ENCODE data around the gene SLC43A3. TPM values are rescaled to one million over a fixed set of nuclear protein-coding genes. Genes with fewer than 3 reads are reported as not detected.

Gene SLC43A3
- total RNA-seq, 1 experiment from 2014 or later, result 8.6 TPM

DNA sequence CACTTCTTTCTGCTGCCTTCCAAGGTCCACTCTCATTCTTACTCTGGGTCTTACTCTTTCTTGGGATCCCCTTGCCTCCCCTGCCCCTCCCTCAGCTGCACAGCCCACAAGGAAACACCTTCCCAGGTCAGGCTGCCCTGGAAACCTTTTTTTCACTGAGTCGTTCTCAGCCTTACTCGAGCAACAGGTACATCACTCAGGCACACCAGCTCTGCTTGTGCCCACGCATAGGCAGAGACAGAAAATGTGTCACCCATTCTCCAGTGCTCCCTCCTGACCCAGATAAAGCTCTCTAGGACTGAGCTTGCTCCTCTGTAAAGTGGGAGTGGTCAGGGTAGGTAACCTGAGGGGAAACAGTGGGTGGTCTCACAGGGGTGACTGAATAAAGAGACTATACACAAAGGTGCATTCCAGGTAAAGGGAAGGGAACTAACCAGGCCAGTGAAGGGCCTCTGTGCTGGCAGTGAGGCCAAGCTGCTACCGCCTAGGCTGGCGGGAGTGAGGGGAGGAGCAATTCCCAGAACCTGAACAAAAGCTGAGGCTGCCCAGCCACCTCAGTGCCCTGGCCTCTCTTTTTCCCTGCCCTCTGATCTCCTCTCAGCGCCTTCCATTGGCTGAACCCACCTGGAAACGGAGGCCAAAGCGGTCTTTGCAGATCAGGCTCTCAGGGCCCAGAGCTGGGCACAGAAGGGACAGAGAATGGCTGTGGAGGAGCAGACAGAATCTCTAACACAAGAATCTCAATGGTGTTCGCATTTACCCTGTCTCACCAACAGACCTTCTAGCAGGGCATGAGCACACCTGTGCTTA, 61.9 kb downstream of the SLC43A3 start:
- in situ Hi-C loops (cut with HindIII; ENCODE audit: low pct_unique_long_range_greater_than_20kb, low sequenced_read_pairs), result no loop called here
- intact Hi-C loops (cut with micrococcal nuclease; ENCODE audit: unreplicated experiment), result no loop called here
- Histone ChIP-seq H3K9me3 (ENCODE audit: control insufficient read depth, insufficient read depth, low read depth, low read length) (no peaks in the 10 kb centered on the region), H3K27ac (ENCODE audit: low read length) (no peak overlapping the region), H3K36me3 (ENCODE audit: control insufficient read depth, insufficient read depth, low read length) (no peaks in the 10 kb centered on the region), H3K27me3 (ENCODE audit: control insufficient read depth, insufficient read depth, low read length) (no peaks in the 10 kb centered on the region; the same call in 1 of the 2 replicates), H3K4me3 (ENCODE audit: low read depth in 2 of 2, low read length in 2 of 2) (no peak overlapping the region), H3K4me1 (ENCODE audit: control insufficient read depth, insufficient read depth, low read length) (0 out of 2 replicates have a peak, but pooled peaks cover under 1% of the 10 kb centered on the region)
- no peak for ATAC-seq
- ChIA-PET CTCF (interaction anchor here (0.6 kb wide), 1 partner anchor 59 kb away, joined by 7 read pairs; no protein-coding TSS in a partner anchor), POLR2A (no interaction called here)
- no peak for DNase-seq (ENCODE audit: low read depth, low spot score)
- TF ChIP-seq, protein P1, sequence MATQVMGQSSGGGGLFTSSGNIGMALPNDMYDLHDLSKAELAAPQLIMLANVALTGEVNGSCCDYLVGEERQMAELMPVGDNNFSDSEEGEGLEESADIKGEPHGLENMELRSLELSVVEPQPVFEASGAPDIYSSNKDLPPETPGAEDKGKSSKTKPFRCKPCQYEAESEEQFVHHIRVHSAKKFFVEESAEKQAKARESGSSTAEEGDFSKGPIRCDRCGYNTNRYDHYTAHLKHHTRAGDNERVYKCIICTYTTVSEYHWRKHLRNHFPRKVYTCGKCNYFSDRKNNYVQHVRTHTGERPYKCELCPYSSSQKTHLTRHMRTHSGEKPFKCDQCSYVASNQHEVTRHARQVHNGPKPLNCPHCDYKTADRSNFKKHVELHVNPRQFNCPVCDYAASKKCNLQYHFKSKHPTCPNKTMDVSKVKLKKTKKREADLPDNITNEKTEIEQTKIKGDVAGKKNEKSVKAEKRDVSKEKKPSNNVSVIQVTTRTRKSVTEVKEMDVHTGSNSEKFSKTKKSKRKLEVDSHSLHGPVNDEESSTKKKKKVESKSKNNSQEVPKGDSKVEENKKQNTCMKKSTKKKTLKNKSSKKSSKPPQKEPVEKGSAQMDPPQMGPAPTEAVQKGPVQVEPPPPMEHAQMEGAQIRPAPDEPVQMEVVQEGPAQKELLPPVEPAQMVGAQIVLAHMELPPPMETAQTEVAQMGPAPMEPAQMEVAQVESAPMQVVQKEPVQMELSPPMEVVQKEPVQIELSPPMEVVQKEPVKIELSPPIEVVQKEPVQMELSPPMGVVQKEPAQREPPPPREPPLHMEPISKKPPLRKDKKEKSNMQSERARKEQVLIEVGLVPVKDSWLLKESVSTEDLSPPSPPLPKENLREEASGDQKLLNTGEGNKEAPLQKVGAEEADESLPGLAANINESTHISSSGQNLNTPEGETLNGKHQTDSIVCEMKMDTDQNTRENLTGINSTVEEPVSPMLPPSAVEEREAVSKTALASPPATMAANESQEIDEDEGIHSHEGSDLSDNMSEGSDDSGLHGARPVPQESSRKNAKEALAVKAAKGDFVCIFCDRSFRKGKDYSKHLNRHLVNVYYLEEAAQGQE (IDR thresholded peaks at IDR 0.05; ENCODE audit: insufficient read depth in 1 of 2, low read depth in 2 of 2, low read length in 1 of 2), result no peak
- TF ChIP-seq POLR2AphosphoS5 (IDR thresholded peaks at IDR 0.05; ENCODE audit: low read depth, low read length) (no peak), TCF7L2 (IDR thresholded peaks at IDR 0.05; ENCODE audit: low read depth, low read length) (no peak), SIN3A (IDR thresholded peaks at IDR 0.05; ENCODE audit: borderline replicate concordance, insufficient read depth, low read depth, low read length) (no peak)
- TF ChIP-seq, protein P2, sequence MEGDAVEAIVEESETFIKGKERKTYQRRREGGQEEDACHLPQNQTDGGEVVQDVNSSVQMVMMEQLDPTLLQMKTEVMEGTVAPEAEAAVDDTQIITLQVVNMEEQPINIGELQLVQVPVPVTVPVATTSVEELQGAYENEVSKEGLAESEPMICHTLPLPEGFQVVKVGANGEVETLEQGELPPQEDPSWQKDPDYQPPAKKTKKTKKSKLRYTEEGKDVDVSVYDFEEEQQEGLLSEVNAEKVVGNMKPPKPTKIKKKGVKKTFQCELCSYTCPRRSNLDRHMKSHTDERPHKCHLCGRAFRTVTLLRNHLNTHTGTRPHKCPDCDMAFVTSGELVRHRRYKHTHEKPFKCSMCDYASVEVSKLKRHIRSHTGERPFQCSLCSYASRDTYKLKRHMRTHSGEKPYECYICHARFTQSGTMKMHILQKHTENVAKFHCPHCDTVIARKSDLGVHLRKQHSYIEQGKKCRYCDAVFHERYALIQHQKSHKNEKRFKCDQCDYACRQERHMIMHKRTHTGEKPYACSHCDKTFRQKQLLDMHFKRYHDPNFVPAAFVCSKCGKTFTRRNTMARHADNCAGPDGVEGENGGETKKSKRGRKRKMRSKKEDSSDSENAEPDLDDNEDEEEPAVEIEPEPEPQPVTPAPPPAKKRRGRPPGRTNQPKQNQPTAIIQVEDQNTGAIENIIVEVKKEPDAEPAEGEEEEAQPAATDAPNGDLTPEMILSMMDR (IDR thresholded peaks at IDR 0.05), result no peak
- BruUV-seq (replicated peaks), result no TSS peak

DNA sequence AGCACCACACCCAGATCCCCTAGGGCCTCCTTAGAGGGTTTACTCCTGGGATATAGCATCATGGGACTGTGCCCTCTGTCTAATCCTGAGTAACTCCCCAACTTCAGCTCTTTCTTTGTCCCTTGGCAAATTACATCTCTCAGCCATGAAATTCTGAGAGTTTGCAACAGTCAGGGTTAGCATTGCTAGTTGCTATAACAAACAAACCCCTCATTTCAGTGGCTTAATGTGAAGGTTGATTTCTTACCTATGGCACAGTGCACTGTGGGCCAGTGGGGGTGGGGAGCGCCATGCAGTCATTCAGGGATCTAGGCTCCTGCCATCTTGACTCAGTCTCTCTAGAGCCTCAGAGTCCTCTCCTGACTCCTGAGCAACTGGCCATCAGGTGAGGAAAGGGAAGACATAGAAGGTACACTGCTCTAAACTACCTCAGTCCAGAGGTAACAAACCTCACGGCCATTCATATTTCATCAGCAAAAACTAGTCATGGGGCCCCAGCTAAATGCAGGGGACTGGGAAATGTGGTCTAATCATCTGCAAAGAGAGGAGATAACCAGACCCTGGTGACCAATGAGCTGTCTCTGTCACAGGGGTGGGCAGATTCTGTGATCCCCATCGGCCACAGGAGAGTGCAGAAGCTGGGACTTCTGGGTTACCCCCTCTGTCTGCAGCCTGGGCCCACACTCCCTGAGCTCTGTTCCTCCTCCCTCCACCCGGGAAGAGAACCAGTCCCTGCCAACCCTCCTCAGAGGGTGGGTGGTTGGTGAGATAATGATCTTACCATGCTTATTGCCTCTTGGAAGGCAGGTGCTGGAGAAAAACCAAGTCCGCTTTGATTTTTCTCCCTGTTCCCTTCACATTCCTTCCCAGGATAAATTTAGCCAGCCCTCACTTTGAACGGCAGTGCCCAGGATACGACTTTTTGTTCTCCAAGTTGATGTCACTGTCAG, 63.5 kb downstream of the SLC43A3 start:
- no peak overlapping the region for H3K4me3 ChIP-seq (ENCODE audit: low read depth in 2 of 2, low read length in 2 of 2)
- DNase-seq (ENCODE audit: low read depth, low spot score), result no peak
- BruUV-seq (replicated peaks), result no TSS peak
- 0 out of 2 replicates have a peak, but pooled peaks cover 7% of the 10 kb centered on the region for H3K4me1 ChIP-seq (ENCODE audit: control insufficient read depth, insufficient read depth, low read length)
- POLR2A ChIA-PET, result no interaction called here
- no peak overlapping the region for H3K27ac ChIP-seq (ENCODE audit: low read length)
- intact Hi-C loops (cut with micrococcal nuclease; ENCODE audit: unreplicated experiment), result no loop called here
- in situ Hi-C loops (cut with HindIII; ENCODE audit: low pct_unique_long_range_greater_than_20kb, low sequenced_read_pairs), result no loop called here
- no peaks in the 10 kb centered on the region for H3K9me3 ChIP-seq (ENCODE audit: control insufficient read depth, insufficient read depth, low read depth, low read length)
- no peak for ATAC-seq
- no peaks in the 10 kb centered on the region; the same call in 1 of the 2 replicates for H3K27me3 ChIP-seq (ENCODE audit: control insufficient read depth, insufficient read depth, low read length)
- no peaks in the 10 kb centered on the region for H3K36me3 ChIP-seq (ENCODE audit: control insufficient read depth, insufficient read depth, low read length)
- TF ChIP-seq, protein P1 (IDR thresholded peaks at IDR 0.05; ENCODE audit: insufficient read depth in 1 of 2, low read depth in 2 of 2, low read length in 1 of 2), result no peak
- TF ChIP-seq POLR2AphosphoS5 (IDR thresholded peaks at IDR 0.05; ENCODE audit: low read depth, low read length), result no peak
- TF ChIP-seq, protein P2 (IDR thresholded peaks at IDR 0.05), result no peak
- no peak for TF ChIP-seq SIN3A (IDR thresholded peaks at IDR 0.05; ENCODE audit: borderline replicate concordance, insufficient read depth, low read depth, low read length)
- no peak for TF ChIP-seq TCF7L2 (IDR thresholded peaks at IDR 0.05; ENCODE audit: low read depth, low read length)
- CTCF ChIA-PET, result no interaction called here

Measured in Panc1 (cell line).